ENCODE data around the gene ABCD3. TPM values are rescaled to one million over a fixed set of nuclear protein-coding genes. Genes with fewer than 3 reads are reported as not detected.

ABCD3 gene
- total and polyA plus RNA-seq, 2 of the 8 experiments (the other 6 are each of a cell fraction or from before 2014, with no cell fraction given) = 6.6 to 29.4 TPM

DNA sequence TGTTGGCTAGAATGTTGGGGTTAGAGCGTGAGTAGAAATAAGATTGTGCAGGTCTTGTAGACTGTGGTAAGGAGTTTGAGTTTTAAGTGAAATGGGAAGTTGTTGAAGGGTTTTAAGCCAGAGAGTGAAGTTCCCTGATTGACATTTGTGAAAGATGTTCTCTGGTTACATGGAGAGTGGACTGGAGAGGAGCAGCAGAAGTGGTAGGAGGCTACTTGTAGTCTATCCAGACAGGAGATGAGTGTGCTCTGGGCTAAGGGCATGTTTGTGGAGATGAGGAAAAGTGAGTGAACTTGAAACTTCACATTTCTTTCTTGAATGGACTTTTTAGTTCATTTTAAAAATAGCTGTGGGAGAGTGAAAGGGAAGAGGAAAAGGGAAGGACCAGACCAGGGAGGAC, 86.4 kb downstream of the ABCD3 start:
- peaks cover 0 to 9% (median 2%) of the 10 kb centered on the region in 4 experiments; a peak in 4 of 8 replicates for H3K36me3 ChIP-seq (ENCODE audit: control insufficient read depth in 2 of 4, insufficient read depth in 4 of 4, low read length in 3 of 4)
- H3K4ac ChIP-seq (replicated peaks; ENCODE audit: insufficient read length, low read depth, low read length) = no peak overlapping the region
- no peak overlapping the region for H3K14ac ChIP-seq (ENCODE audit: insufficient read length)
- no peak overlapping the region for H4K91ac ChIP-seq (replicated peaks; ENCODE audit: insufficient read length, low read length)
- DNase-seq (ENCODE audit: low read depth in 1 of 2, low spot score in 2 of 2) = no peak
- no peaks in the 10 kb centered on the region for H3K27me3 ChIP-seq (replicated peaks in 1 of 4; ENCODE audit: control insufficient read depth in 3 of 4, extremely low read depth in 1 of 4, insufficient read depth in 3 of 4, low read length in 3 of 4)
- no peak overlapping the region for H2BK5ac ChIP-seq (ENCODE audit: low read depth, low read length)
- CTCF ChIA-PET (ENCODE audit: partially characterized antibody) = interaction anchor here (0.8 to 0.9 kb wide), 2 partner anchors 19 to 350 kb away, joined by 3 read pairs; no protein-coding TSS in a partner anchor
- H3K4me2 ChIP-seq (ENCODE audit: insufficient read depth in 1 of 2, low read depth in 2 of 2, low read length in 2 of 2) = no peak overlapping the region
- no peak overlapping the region for H3K56ac ChIP-seq (replicated peaks; ENCODE audit: insufficient read length, low read depth, low read length)
- H3K27ac ChIP-seq (ENCODE audit: low read depth, low read length) = no peak overlapping the region
- no peak overlapping the region for H2AFZ ChIP-seq (ENCODE audit: low read length)
- no peak overlapping the region for H4K5ac ChIP-seq (ENCODE audit: insufficient read length, low read depth, low read length)
- H3K79me1 ChIP-seq (ENCODE audit: low read depth, low read length) = no peaks in the 10 kb centered on the region
- WGBS, 2 experiments (ENCODE audit: extremely low coverage in 1 of 2, insufficient coverage in 1 of 2, insufficient read length in 1 of 2, insufficient replicate concordance in 2 of 2, low coverage in 1 of 2, low lambda C conversion rate in 2 of 2, missing lambda C conversion rate in 1 of 2) = 100% methylated on average over 1 of the region's 1 CpG
- no peak overlapping the region for H2BK12ac ChIP-seq (ENCODE audit: low read depth, low read length)
- H3K9me3 ChIP-seq (ENCODE audit: insufficient read depth in 2 of 2, low read depth in 1 of 2, low read length in 1 of 2) = no peaks in the 10 kb centered on the region
- no peak overlapping the region for H3K9ac ChIP-seq (replicated peaks in 1 of 4; ENCODE audit: extremely low read depth in 1 of 4, low read depth in 3 of 4, low read length in 3 of 4)
- no peaks in the 10 kb centered on the region for H3K4me1 ChIP-seq (replicated peaks in 1 of 4; ENCODE audit: control insufficient read depth in 3 of 4, insufficient read depth in 4 of 4, low read length in 3 of 4)
- no peaks in the 10 kb centered on the region for H4K20me1 ChIP-seq (replicated peaks in 1 of 2; ENCODE audit: control insufficient read depth in 1 of 2, insufficient read depth in 2 of 2, low read length in 2 of 2)
- H2BK20ac ChIP-seq (ENCODE audit: low read length) = no peak overlapping the region
- POLR2A ChIA-PET (ENCODE audit: partially characterized antibody) = no interaction called here
- H3K18ac ChIP-seq (ENCODE audit: extremely low read depth, low read length) = no peak overlapping the region
- H4K8ac ChIP-seq (ENCODE audit: extremely low read depth, insufficient read depth, low read length) = no peak overlapping the region
- no peak overlapping the region for H3K4me3 ChIP-seq (ENCODE audit: extremely low read depth in 1 of 4, insufficient read depth in 2 of 4, low read depth in 3 of 4, low read length in 4 of 4)
- H3K23ac ChIP-seq (ENCODE audit: insufficient read length) = no peak overlapping the region
- no peaks in the 10 kb centered on the region for H3K23me2 ChIP-seq (ENCODE audit: low read depth, low read length)
- no peak for TF ChIP-seq KDM5A (IDR thresholded peaks at IDR 0.05; ENCODE audit: low read length)
- no peaks in the 10 kb centered on the region for H3K79me2 ChIP-seq (ENCODE audit: control insufficient read depth in 1 of 2, insufficient read depth in 2 of 2, low read length in 2 of 2)
- no peak overlapping the region for H2BK120ac ChIP-seq (replicated peaks; ENCODE audit: low read depth, low read length)
- FAIRE-seq = no peak
- no peak overlapping the region for H2BK15ac ChIP-seq (ENCODE audit: low read length)
- no peak overlapping the region for H2AK5ac ChIP-seq (ENCODE audit: low read depth, low read length)
